PFSK-1 (cell line): ENCODE data around the gene LRTM1.

ENCODE experiments used
- FOXP2 ChIP-seq: optimal IDR thresholded peaks from 2 replicates; pipeline ENCODE3; 2011; ENCODE audit warnings: borderline replicate concordance, control low read depth, inconsistent platforms; ENCODE audit not compliant: insufficient read depth; ENCODE audit errors: extremely low read length, extremely low read depth
- POLR2AphosphoS5 ChIP-seq: IDR thresholded peaks from 2 replicates; pipeline ENCODE4 v1.6.1; 2012; ENCODE audit warnings: low read depth, mild to moderate bottlenecking, control low read depth, low read length, moderate library complexity
- REST ChIP-seq, 2 experiments: IDR thresholded peaks; 2 replicates each; pipeline versions ENCODE4 v1.6.1 to v1.8.0; 2011 to 2012; ENCODE audit warnings: low read depth in 2 of 2, low read length in 2 of 2, control low read depth in 1 of 2, inconsistent platforms in 1 of 2, mild to moderate bottlenecking in 1 of 2, moderate library complexity in 1 of 2; ENCODE audit not compliant: insufficient read depth in 1 of 2
- SIN3A ChIP-seq: IDR thresholded peaks from 2 replicates; pipeline ENCODE4 v1.6.1; 2012; ENCODE audit warnings: mild to moderate bottlenecking, low read length, moderate library complexity, borderline replicate concordance; ENCODE audit not compliant: insufficient read depth
- TAF1 ChIP-seq: IDR thresholded peaks from 2 replicates; pipeline ENCODE4 v1.6.1; 2012; ENCODE audit warnings: low read length, control low read depth, borderline replicate concordance; ENCODE audit not compliant: insufficient read depth

LRTM1 gene

GRCh38 chr3:54895613-54896012 lies 32.2 kb downstream of the LRTM1 start:
- no peak for TF ChIP-seq SIN3A
- TF ChIP-seq REST (IDR thresholded peaks at IDR 0.05; ENCODE audit: insufficient read depth in 1 of 2, low read depth in 2 of 2, low read length in 2 of 2): peak in 1 of 2 experiments; percentile 53; a peak in 1 of 4 replicates

GRCh38 chr3:54892168-54892567 lies 35.7 kb downstream of the LRTM1 start:
- TF ChIP-seq REST (IDR thresholded peaks at IDR 0.05; ENCODE audit: insufficient read depth in 1 of 2, low read depth in 2 of 2, low read length in 2 of 2) (no peak), FOXP2 (no peak), POLR2AphosphoS5 (no peak), TAF1 (no peak), SIN3A (no peak)

DNA sequence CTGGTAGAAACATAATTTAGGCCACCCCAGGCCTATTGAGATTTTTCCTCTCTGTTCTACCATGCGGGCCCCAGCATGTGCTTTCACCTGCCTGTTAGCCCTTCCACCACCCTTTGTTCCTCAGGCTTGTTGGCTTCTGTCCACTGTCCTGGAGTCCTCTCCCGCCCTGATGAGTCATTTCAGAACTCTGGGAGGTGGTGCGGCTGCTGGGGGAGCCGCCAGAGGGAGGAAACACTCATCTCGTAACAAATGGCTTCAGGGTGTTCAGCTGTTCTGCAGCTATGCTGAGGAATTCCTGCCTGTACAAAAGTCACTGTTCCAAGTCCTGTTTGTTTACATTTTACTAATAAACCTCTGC lies 36.3 kb downstream of the LRTM1 start:
- no peak for TF ChIP-seq SIN3A
- TF ChIP-seq REST (IDR thresholded peaks at IDR 0.05; ENCODE audit: insufficient read depth in 1 of 2, low read depth in 2 of 2, low read length in 2 of 2): peak; percentile 44 to 77; a peak in 2 of 4 replicates

DNA sequence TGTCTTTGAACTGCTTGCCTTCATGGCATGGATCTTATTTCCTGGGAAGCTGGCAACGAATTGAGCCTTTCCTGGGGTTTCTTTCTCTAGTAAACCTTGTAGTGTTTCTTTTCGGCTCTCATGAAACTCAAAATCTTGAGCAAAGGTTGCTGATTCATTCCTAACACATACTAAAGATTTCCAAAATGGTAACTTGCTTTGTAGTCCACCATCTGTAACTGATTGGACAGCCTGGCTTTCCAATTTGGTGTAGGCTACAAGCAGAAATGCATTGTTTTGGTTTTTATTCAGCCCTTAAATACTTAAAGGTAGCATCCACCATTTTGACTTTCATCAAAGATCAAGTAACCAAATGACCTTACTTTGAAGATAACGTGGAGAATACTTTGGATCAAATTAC lies 38.1 kb downstream of the LRTM1 start:
- TF ChIP-seq SIN3A: no peak
- no peak for TF ChIP-seq FOXP2
- TF ChIP-seq POLR2AphosphoS5: no peak
- no peak for TF ChIP-seq TAF1
- TF ChIP-seq REST (IDR thresholded peaks at IDR 0.05; ENCODE audit: insufficient read depth in 1 of 2, low read depth in 2 of 2, low read length in 2 of 2): no peak

DNA sequence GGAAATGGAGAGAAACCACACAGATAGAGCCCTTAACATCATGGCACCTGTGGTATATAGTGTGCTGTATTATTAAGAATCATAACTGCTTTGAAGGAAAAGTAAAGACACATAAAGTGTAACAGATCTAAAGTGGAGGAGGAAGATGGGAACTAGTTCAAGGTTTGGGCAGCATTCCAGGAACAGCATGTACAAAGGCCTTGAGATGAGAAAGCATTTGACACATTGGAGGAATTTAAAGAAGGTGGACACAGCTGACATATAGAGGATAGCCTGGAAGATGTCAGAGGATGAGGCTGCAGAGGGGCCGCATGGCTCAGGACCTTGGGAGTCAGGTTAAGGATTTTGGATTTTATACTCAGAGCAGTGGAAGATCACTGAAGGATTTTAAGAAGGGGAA lies 39.0 kb downstream of the LRTM1 start:
- TF ChIP-seq FOXP2 (no peak), TAF1 (no peak), SIN3A (no peak), REST (IDR thresholded peaks at IDR 0.05; ENCODE audit: insufficient read depth in 1 of 2, low read depth in 2 of 2, low read length in 2 of 2) (no peak), POLR2AphosphoS5 (no peak)
